NCI-H526 treated with DMSO at 0.1 percent for 48 hours (cell line): Measurements from ENCODE around the gene STRC.
"Not testable (repeated sequence)": the region's sequence is repeated elsewhere in the genome, so short reads cannot be mapped to it uniquely, and the experiment has no call there.

Source experiments
- DNase-seq: peaks from one replicate; lab custom pipeline; 2025; lab: John Stamatoyannopoulos, UW

Gene STRC

DNA sequence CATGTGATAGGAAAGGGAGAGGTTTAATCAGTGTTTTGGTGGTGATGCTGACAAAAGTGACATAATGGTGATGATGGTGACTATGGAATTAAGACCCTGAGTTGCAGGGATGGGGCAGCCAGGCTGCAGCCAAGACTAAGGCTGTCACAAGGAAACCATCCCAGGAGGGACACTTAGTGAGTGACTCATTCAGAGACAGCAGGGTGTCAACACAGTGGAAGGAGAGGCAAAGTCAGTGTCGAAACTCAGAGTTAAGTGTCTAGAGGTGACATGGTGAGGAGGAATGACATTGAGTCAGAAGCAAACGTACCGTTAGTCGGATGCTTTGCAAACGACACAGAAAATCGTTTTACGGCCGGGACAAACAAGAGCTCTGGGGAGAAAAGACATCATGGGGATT is 54.8 kb downstream of the STRC start:
- DNase-seq: not testable (repeated sequence)

DNA sequence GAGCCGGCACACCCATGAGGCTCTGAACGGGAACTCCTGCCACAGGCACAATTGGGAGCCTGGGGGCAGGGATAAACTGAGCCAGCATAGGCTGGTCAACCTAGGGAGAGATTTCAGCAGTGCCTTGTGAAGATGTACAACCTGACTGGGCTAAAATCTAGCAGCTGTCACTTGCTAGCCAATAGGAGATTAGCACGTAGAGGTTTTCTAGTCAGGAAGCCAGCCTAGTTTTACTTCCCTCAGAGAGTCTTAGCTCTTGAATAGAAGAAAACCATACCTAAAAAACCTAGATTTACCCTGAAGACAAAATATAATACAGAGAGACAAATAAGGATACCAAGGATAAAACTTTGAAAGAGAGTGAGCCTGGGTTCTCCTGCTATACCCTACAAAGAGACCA is 55.8 kb downstream of the STRC start:
- not testable (repeated sequence) for DNase-seq

GRCh38 chr15:43552986-43553385 is 65.6 kb downstream of the STRC start:
- DNase-seq: no peak

- DNase-seq: no peak
Observed at GRCh38 chr15:43552256-43552655, 66.3 kb downstream of the STRC start.

GRCh38 chr15:43550527-43551363 is 67.9 kb downstream of the STRC start:
- no peak for DNase-seq
